GM15510 (cell line): Measurements from ENCODE around the gene TUBGCP3.

ENCODE experiments used
- POLR2A ChIP-seq: IDR thresholded peaks from 3 replicates; pipeline ENCODE4 v1.6.1; 2011; ENCODE audit warnings: borderline replicate concordance; ENCODE audit not compliant: insufficient read length; ENCODE audit errors: extremely low read depth

The TUBGCP3 gene

DNA sequence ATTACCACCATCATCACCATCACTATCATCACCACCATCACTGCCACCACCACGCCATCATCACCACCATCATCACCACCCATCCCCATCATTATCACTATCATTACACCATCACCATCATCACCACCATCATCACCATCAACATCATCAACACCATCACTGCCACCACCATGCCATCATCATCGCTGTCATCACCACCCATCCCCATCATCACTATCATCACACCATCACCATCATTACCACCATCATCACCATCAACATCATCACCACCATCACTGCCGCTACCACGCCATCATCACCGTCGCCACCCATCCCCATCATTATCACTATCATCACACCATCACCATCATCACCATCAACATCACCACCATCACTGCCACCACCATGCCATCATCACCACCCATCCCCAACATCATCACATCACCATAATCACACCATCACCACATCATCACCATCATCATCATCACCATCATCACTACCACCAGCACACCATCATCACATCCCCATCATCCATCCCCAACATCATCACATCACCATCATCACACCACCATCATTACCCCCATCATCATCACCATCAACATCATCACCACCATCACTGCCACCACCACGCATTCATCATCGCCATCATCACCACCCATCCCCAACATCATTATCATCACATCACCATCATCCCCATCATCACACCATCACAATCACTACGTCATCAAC is 61.7 kb downstream of the TUBGCP3 start:
- TF ChIP-seq POLR2A: no peak

GRCh38 chr13:112525356-112525945 is 62.5 kb downstream of the TUBGCP3 start:
- no peak for TF ChIP-seq POLR2A

GRCh38 chr13:112522578-112522977 is 65.4 kb downstream of the TUBGCP3 start:
- TF ChIP-seq POLR2A: no peak

DNA sequence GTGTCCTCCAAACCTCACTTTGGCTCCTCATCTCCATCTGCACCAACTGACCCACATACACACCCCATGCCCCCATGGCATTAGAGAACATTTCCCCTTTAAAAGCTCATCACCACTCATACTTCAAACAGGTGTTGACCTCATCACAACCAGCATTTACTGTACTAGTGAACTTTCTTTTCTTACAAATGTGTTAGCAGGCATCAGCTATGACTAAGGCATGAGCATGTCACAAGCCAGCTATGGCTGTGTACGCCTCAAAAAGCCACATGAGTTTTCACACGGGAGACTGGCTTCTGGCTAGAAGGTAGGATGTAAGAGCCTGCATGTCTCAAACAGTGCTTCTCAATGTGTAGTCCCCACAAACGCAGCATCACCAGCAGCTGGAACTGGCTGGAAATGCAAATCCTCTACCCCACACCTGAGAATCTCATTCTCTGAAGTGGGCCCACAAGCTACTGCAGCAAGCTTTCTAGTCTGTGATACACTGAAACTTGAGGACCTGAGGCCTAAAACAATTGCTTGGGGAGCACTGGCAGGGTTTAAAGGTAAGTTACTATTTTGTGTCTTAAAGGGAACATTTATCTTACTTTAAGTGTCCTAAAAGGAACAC is 66.8 kb downstream of the TUBGCP3 start:
- TF ChIP-seq POLR2A: no peak

GRCh38 chr13:112519517-112520060 is 68.4 kb downstream of the TUBGCP3 start:
- no peak for TF ChIP-seq POLR2A

DNA sequence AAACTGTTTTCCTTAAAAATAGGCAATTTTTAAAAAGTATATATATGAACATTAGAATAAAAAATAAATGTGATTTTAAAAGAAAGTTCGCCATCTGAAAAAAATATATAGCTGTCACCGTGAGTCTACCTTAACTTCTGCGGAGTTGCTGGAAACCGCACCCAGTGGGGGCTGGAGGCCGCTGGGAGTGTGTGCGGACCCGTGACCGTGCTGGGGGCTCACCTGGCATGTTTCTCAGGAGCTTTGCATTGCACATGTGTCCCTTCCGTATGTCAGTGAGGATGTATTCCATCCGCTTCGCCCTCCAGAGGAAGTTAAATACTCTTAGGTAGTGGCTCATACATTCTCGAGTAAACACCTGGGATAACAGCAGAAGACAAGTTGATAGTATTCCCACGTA is 71.7 kb downstream of the TUBGCP3 start:
- no peak for TF ChIP-seq POLR2A

- no peak for TF ChIP-seq POLR2A
Observed at GRCh38 chr13:112513761-112514160, 74.2 kb downstream of the TUBGCP3 start.

DNA sequence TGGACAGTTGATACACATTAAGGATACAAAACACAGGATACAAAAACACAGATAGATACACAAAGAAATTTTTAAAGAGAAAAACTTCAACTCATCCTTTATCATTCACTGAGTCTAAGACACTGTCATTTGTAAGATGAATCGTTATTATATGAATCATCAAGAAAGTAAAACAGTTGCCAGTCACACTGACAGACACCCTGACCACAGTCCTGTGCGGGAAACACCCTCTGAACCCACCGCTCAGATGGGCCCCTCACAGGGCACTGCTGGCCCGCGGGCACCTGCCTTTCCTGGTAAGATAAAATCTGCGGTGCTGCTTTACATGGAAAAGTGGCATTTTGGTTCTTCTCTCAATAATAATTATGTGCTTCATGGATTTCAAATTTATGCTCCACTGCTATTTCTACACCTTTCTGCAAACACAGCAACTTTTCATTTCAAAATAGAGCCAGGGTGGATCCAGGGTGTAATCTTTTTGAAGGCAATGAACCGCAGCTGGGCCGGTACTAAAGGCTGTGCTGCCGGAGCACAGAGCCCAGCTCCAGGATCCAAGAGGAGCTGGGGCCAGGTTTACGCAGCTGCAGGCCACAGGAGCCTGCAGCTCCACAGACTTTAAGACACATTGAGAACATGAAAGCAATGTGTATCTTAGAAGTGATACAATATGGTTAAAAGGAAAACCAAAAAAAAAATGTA is 76.8 kb downstream of the TUBGCP3 start:
- no peak for TF ChIP-seq POLR2A

DNA sequence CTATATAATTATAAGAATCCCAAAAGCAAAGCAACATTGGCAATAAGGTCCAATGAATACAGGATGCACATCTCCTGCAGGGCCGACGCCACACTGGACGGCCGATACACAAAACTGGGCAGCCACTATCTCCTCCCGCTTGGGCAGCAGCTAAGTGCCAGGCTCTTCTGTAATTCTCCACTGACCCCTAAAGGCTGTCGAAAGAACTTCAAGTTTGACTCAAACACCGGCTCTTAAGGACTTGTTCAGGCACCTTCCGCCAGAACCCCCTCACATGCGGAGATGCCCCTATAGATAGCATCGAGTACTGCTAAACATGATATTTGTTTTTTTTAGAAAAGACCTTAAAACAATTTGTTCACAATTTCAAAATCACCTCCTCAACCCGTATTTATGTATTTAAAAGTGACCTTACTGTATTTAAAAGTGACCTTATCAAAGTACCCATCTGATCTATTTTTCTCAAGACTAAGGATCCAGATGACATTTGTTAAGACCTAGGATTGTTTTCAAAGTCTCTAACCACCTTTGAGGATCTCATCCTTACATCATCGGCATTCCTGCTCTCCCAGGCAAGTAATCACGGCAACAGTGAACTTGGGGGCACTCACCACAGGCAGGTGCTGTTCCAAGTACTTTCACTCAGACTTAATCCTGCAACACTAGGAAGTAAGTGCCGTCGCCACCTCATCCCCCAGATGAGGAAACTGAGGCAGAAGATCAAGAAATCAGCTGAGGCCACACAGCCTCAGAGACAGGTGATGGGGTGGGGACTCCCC is 77.8 kb downstream of the TUBGCP3 start:
- no peak for TF ChIP-seq POLR2A

GRCh38 chr13:112509190-112509589 is 78.8 kb downstream of the TUBGCP3 start:
- no peak for TF ChIP-seq POLR2A

DNA sequence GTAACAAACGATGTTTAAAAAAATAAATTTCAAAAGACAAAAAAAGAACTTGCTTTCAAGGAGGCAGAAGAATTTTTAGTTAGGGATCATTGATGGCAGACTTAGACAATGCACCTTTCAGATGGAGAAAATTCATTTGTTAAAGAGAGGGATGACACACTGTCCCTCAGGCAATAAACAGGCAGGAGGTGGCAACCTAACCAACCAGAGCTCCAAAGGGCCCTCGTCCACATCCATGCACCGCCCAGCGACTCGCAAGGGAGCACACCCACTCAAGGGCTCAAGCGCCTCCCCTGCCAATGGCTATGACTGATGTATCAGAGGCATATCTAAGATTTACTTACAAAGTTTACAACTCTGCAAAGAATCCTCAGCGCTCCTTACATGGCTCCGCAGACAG is 81.9 kb downstream of the TUBGCP3 start:
- no peak for TF ChIP-seq POLR2A

- no peak for TF ChIP-seq POLR2A
Observed at GRCh38 chr13:112496166-112496565, 91.8 kb downstream of the TUBGCP3 start.

DNA sequence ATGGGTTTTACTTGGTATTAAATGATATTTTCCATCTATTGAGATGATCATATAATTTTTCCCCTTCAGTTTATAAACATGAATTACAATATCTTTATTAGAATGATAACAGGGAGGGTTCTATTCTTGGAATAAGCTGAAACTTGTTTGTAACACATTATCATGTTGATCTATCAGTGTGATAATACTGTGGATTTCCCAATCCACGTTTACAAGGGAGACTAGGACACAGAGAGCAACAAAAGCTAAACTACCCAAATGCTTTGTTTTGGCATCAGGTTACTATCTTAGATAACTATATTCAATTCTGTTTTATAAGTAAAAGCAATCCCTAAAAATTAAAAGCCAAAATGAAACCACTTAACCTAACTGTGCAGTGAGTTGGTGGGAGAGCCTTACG is 92.5 kb downstream of the TUBGCP3 start:
- TF ChIP-seq POLR2A: no peak

GRCh38 chr13:112489199-112489598 is 98.8 kb downstream of the TUBGCP3 start:
- TF ChIP-seq POLR2A: no peak
